OCI-LY3 (cell line): ENCODE results near the gene SCYGR7.

Experiments
- EZH2phosphoT487 ChIP-seq: fragments of 200-600 bp; shearing (Covaris generic); IDR thresholded peaks from 2 replicates; pipeline ENCODE4 v1.6.1; 2018; ENCODE audit warnings: antibody characterized with exemption, mixed run types, low read depth
- TF ChIP-seq, protein P1 (sequence below): fragments of 200-600, 300-600 bp; sonication (generic); IDR thresholded peaks from 2 replicates; pipeline ENCODE4 v1.5.1; 2014; ENCODE audit warnings: antibody characterized with exemption, low read length, low read depth

DNA sequence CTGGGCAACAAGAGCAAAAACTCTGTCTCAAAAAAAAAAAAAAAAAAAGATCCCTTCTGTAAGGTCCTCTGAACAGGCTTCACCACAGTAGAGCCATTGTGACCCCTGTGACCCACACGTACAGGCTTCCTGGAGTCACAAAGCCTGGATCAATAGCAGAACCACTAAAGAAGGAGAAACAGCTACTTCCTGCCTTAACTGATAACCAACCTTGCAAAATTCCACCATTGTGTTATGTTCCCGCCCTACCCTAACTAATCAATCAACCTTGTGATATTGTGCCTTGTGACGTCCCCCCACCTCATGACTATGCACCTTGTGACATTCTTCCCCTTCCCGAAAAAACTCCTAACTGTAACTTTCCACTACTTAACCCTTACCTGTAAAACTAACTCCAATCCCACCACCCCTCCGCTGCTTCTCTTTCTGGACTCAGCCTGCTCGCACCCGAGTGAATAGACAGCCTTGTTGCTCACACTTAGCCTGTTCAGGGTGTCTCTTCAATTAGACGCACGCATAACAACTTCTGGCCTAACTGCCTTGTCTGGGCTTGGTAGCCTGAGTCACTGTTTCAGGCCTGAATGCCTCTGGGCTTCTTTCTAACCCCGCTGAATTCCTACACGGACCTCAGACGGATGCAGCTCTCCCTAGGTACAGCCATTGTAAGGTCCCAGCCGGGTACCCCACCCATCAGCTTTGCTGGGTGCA is 31.4 kb downstream of the SCYGR7 start:
- TF ChIP-seq, protein P1, sequence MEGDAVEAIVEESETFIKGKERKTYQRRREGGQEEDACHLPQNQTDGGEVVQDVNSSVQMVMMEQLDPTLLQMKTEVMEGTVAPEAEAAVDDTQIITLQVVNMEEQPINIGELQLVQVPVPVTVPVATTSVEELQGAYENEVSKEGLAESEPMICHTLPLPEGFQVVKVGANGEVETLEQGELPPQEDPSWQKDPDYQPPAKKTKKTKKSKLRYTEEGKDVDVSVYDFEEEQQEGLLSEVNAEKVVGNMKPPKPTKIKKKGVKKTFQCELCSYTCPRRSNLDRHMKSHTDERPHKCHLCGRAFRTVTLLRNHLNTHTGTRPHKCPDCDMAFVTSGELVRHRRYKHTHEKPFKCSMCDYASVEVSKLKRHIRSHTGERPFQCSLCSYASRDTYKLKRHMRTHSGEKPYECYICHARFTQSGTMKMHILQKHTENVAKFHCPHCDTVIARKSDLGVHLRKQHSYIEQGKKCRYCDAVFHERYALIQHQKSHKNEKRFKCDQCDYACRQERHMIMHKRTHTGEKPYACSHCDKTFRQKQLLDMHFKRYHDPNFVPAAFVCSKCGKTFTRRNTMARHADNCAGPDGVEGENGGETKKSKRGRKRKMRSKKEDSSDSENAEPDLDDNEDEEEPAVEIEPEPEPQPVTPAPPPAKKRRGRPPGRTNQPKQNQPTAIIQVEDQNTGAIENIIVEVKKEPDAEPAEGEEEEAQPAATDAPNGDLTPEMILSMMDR = no peak
- TF ChIP-seq EZH2phosphoT487 = no peak
